ENCODE data around the gene SFXN5.

DNA sequence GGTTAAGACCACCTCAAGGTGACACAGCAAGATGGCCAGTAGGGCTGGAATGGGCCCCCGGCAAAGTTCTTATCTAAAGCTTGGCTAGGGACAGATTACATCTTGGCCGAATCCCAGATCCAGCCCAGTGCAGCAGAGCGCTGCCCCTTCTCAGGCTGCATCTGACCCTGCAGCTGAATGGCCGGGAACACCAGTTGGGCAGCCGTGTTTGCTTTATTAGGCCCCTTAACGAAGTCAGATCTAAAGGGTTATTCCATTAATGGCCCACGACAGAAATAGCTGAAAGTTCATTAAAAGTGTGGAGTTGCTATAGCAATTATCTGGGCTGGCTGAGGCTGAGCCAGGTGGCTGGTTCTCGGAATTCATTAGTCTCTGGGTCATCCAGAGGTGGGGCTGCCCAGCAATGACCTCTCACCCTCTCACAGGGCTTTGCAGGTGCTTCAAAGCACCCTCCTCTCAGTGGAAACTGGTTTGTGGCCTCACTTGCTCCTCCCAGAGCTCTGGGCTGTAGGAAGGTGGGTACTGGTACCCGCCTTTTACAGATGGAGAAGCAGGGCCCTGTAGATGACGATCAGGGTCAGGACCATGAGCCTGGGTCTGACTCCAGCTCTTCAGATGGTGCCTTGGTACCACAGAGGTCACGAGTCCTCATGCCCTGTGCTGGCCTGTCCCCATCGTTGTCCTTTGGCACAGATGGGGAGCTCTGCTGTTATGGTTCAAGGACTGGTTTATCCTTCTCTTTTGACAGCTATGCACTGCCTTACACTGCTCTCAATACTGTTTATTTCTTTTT is 85.4 kb downstream of the SFXN5 start:
- TF ChIP-seq, protein P1, sequence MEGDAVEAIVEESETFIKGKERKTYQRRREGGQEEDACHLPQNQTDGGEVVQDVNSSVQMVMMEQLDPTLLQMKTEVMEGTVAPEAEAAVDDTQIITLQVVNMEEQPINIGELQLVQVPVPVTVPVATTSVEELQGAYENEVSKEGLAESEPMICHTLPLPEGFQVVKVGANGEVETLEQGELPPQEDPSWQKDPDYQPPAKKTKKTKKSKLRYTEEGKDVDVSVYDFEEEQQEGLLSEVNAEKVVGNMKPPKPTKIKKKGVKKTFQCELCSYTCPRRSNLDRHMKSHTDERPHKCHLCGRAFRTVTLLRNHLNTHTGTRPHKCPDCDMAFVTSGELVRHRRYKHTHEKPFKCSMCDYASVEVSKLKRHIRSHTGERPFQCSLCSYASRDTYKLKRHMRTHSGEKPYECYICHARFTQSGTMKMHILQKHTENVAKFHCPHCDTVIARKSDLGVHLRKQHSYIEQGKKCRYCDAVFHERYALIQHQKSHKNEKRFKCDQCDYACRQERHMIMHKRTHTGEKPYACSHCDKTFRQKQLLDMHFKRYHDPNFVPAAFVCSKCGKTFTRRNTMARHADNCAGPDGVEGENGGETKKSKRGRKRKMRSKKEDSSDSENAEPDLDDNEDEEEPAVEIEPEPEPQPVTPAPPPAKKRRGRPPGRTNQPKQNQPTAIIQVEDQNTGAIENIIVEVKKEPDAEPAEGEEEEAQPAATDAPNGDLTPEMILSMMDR (conservative IDR thresholded peaks at IDR 0.05; ENCODE audit: low read depth, low read length) = no peak
- no peak for TF ChIP-seq EZH2phosphoT487 (IDR thresholded peaks at IDR 0.05; ENCODE audit: borderline replicate concordance, low read length)
- TF ChIP-seq EZH2 (IDR thresholded peaks at IDR 0.05; ENCODE audit: low read length, unreplicated experiment) = no peak
